CD4-positive, alpha-beta T cell treated with Interleukin-17A for 1 hour (primary cell): ENCODE results near the gene NQO2.

Experiments used
- DNase-seq: peaks from one replicate; pipeline ENCODE4 v3.0.0-alpha.2; 2020

NQO2 gene, protein sequence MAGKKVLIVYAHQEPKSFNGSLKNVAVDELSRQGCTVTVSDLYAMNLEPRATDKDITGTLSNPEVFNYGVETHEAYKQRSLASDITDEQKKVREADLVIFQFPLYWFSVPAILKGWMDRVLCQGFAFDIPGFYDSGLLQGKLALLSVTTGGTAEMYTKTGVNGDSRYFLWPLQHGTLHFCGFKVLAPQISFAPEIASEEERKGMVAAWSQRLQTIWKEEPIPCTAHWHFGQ

DNA sequence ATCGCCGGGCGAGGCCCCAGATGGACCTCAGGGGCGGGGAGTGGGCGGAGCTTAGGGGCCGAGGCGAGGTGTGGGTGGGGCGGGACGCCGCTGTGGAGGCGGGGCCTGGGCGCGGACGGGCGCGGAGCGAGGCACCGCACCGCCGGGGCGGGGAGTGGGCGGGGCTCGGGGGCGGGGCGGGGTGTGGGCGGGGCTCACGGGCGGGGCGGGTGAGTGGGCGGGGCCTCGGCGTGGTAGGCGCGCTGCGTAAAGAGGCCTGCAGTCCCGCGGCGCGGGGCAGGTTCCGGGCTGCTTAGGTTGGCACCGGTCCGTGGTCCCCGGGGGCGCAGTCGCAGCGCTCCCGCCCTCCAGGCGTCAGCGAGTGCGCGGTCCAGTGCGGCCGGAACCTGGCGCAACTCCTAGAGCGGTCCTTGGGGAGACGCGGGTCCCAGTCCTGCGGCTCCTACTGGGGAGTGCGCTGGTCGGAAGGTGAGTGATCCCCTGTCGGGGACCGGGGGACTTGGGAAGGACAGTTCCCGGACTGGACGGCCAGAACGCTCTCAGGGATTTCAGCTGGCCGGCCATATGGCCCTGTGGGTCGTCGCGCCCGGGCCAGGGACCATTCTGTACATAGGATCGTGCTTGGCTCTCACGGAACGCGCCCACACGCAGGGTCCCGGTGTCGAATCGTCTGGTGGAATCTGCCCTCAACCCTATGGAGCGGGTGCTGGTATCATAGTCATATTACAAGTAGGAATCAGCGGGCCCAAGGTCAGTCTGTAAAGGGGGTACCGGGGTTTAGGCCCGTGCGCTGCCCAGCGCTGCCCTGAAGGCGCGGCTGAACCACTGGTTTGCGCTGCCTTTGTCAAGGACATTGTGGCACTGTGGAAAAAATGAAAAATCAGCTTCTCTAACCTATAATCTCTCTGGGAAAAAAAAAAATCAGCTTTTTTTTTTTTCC is at the start of gene NQO2:
Gene NQO2 (plus strand): TSS at position 277 of the 940 bp plus-strand sequence. CDS start 6,659 bp downstream, outside the sequence.
- DNase-seq: peak; percentile 91

DNA sequence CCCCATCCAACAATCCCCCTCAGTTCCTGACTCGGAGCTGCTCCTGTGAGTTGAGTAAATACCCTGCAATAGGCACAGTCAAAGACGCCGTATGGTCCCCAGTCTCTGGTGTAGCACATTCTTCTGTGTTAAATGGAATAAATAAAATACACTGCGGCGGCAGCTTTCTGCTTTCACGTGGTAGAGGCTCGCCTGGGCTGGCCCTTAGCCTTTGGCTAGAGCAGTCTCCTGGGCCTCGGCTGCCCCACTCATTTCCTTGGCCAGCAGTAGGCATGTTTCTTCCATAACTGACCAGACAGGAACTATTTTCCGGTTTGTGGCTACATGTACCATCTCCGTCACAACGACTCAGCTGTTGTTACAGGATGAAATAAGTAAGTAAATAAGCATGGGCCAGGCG is 49.0 kb upstream of the NQO2 start:
- DNase-seq: no peak

DNA sequence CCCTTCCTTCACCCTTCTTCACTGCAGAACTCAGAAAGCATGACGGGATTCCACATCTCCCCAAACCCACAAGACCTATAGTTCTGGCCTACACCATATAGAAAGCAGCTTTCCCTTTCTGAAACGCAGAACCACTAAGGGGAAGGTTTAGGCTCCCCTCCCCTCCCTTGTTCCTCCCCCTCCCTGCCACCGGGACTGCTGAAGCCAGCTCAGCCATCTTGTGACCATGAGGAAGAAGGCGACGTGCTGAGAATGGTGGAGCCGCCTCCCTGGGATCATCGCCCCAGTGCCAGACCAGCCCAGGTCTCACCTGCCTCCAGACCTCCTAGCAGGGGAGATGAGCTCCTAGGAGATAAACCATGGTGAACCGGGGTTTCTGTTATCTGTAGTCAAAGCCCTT is 48.0 kb upstream of the NQO2 start:
- peak; percentile 24 for DNase-seq

DNA sequence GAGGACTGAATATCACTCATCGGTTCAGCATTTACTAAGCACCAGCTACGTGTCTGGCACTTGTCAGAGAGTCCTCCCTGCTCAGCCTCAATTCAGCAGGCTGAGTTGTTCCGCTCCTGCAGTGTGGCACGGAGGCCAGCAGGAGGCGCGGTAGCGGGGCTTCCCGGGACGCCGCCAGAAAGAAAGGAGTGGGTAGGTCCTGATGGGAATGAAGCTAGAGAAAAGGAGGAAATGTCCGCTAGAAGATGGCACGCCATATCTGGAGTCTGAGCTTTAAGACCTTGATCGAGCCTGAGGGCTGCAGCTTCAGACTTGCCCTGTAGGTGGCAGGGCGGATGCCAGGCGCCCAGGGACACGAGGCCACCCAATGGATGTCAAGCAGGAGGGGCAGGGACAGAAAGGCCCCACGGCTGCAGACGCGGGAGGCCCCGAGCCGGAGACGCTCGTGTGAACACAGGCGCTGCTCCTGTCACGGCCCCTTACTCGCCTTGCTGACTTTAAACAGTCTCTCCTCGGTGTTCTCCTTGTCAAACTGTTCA is 47.1 kb upstream of the NQO2 start:
- DNase-seq: peak; percentile 76

DNA sequence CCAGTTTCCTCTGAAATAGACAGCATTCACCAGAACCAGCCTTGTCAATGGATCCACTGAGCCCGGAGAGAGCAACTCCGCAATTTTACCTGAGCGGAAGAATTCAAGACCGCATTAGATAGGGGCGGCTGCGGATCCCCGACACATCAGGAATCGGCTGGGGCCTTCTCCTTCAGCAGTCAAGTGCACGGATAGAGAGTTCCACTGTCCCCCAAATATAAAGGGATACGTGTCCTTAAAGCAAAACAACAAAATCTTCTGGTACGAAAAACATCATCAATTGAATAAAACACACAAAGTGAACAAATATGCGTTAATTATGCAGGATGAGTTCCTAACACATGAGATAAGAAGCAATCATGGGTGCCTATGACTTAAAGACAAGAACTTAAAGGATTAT is 46.6 kb upstream of the NQO2 start:
- no peak for DNase-seq

DNA sequence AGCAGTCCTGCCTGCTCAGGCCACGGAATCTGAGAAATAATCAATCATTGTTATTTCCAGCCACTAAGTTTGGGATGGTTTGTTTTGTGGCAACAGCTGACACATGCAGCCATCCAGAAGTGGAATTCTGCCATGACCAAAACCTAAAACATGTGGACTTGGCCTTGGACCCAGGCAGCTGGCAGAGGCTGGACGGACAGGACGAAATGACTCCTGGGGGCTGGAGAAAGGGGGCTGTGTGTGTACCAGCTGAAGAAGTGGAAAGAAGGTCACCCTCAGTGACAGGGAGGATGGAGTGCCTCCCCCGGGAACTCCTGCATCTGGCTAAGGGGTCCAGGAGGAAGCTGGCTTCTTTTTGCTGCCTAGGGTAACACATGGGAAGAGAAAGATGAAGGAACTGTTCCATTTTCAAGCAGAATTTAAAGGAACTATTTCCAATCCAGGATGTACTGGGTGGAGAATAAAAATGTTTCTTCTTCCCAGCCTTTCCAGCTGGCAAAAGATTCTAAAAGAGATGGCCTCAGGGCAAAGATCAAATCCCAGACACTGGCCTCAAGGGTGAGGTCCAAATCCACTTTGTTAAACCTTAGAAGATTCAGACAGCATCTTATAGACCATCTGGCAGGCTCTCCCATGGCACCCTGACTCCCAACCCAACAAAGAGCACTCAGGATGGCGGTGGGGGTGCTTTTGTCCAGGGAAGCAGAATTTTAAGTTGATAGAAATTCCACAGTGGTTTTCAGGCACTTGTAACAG is 42.6 kb upstream of the NQO2 start:
- DNase-seq: no peak

DNA sequence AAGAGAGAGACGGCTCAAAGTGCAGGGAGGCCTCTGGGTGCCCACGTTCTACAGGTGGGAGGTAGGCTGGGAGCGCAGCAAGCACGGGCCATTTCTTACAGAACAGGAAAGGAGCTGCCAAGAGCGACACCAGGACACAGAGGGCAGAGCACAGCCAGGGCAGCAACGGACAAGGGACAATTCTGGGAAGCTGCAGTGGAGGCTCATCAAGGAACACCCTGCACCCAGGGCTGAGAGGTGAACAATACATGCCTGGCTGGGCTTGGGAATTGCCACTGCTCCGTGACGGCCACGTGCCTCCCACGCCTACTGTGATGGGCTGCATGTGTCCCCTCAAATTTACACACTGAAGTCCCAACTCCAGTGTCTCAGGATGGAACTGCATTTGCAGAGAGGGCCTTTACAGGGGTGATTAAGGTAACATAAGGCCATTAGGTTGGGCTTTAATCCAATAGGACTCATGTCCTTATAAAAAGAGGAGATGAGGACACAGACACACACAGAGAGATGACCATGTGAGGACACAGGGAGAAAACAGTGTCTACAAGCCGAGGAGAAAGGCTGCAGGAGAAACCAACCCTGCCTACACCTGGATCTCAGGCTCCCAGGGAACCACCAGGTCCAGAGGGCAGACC is 41.9 kb upstream of the NQO2 start:
- DNase-seq: no peak

DNA sequence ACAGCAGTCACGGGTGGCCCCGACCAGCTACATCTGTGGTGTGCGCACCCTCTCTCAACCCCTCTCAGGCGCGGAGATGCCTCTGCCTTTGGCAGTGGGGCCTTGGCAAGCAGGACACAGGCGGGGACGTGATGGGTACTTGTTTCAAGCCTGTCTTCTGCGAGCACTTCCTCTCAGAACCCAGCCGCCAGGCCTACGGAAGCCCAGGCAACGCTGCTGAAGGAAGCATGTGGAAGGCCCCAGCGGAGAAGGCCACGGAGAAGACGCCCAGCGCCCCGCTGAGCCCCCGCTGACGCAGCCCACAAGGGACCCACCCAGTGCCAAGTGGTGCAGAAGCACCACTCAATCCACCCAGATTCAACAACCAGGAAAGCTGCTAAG is 41.4 kb upstream of the NQO2 start:
- DNase-seq: no peak

DNA sequence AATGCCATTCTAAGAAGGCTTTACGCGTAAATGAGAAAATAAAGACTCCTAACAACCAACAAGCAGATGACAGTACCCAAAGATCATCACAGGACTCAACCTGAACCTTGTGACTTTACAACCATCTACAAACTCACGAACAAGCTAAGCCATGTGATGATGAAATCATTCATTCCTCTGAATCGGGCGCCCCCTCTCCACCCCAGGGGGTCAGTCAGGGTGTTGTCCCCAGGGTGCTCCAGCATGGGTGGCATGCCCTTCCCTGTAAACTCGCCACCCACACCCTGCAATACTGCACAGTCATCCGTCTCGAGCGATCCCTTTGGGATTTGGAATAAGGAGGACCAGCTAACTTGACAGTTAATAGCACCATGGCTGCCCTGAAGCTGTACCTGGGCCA is 40.9 kb upstream of the NQO2 start:
- DNase-seq: no peak

DNA sequence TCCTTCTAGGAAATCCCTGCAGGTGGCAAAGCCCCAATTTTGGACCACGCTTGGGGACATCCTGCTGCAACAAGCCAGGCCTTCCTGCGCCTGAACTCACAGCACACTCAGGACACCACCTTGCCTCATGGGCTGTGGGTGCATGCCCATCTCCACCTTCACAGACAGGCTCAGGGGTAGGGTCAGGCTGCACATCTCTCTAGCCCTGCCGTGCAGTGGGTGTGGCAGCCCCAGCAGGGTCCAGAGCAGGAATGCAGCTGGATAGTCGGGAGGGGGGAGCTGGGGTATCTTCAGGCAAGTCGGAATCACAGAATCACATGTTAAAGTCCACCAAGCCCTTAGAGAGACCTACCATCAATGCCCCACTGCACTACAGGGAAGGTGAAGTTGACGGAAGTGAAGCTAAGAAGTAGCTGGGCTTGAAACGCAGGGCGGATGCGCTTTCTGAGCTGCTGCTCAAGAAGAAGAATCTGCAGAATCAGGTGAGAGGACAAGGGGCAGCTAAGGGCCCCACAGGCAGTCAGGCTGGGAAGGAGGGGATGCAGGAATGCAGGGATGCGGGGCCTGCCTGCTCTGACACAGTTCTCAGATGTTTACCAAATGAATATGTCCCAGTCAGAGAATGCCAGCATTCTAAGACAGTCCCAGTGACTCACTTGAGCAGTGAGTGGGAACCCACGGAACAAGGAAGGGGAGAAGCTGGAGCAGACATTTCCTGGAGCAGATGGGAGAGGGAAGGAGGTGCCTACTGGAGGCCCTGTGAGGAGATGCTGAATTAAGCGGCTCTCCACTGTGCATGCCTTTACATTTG is 39.6 kb upstream of the NQO2 start:
- DNase-seq: no peak

DNA sequence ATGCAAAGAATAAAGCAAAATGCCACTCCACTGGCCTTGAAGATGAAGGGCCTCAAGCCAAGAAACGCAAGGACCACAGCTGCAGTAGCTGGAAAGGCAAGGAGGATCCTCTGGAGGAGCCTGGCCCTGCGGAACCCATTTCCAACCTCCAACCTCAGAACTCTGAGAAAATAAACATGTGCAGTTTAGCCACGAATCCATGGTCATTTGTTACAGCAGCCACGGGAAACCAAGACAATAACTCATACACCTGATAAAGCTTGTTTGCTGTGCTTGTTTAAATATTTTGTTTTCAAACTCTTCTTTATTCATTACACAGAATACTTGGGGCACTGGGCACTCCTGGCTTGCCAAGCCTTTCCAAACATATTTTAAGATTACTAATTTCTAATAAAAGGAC is 38.8 kb upstream of the NQO2 start:
- DNase-seq: no peak

DNA sequence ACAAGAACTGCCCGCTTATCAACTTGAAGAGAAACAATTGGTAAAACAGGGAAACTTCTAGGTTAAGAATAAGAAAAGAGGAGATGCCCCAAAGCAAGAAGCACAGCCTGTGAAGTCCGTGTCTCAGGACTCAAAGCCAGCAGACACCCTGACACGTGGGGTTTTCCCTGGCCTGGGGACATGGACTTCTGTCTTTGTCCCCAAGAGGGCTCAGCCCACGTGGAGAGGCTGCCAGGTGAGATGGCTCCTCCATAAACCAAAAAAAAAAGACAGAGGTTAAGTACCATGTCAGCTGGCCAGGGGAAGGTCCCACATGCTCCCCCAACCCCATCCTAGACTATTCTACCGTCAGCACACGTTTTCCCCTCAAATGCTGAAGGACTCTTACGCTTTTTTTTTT is 38.2 kb upstream of the NQO2 start:
- no peak for DNase-seq

DNA sequence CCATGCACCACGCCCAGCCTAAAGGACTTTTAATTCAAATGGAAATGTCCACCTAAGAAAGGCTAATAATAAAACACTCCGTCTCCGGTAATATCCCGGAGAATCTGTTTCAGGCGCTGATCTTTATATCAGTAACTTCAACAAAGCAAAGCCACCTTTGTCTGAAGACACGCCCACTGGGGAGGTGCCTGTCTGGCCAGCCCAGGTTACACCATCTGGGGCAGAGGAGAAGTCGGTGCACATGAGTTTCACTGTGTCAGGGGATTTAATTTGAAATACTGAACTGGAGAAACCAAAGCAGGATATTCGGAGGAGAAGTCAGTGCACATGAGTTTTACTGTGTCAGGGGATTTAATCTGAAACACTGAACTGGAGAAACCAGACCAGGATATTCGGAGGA is 37.7 kb upstream of the NQO2 start:
- DNase-seq: no peak

DNA sequence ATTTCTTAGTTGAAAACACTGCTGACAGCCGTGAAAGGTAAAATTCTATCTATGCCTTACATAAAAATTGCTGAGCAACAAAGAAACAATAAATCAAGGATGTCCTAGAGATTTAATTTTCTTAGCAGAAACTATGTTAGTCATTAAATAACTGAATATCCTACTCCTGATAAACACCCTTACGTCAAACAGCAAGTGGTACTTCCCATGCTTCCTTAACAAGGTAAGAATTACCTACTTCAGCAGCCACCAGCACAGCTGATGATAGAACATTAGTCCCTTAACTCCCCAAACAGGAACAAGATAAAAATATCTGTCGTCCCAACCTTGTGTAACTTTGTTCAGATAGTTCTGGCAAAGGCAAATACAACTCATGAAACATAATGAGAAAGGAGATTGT is 37.1 kb upstream of the NQO2 start:
- no peak for DNase-seq

DNA sequence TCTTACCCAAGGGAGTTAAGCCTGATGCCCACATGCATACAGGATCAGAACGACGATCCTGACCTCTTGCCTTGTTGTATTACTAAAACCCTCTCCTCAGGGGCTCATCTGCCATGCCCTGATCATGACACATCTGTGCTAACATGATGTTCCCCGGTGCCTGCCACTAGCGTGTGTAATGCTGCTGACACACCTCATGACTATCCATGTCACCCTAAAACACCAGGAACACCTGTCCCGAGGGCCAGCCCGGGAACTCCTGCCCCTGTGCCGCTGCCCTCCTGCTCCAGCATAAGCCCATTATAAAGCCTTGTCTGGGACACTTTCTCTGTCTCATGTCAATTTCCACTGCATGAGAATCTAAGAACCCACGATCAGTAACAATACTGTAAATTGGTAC is 35.9 kb upstream of the NQO2 start:
- no peak for DNase-seq

DNA sequence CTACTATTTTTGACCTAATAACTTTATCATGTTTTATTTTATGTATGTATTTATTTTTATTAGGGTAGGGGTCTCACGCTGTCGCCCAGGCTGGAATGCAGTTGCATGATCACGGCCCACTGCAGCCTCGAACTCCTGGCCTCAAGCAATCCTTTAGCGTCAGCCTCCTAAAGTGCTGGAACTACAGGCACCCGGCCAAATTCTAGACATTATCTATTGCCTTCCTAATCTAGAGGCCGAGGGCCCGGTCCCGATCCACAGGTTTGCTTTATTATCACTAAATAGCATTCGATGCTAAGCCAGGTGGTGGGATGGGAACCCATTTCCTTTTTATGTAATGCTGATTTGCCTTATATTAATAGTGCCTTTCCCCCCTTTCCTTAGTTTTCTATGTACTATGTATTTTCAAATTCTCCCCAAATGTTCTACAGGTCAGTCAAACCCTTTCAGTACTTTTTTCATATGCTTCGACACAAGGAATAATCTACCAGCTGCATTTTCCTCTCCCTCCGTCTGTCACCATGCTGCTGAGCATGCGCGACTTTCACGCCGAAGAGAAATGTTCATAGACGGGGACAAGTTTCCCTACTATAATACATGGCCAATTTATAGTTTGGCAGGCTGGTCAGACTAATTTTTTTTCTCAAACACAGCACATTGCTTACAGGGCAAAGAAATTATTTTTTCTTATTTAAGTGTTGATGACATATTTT is 34.7 kb upstream of the NQO2 start:
- DNase-seq: no peak

DNA sequence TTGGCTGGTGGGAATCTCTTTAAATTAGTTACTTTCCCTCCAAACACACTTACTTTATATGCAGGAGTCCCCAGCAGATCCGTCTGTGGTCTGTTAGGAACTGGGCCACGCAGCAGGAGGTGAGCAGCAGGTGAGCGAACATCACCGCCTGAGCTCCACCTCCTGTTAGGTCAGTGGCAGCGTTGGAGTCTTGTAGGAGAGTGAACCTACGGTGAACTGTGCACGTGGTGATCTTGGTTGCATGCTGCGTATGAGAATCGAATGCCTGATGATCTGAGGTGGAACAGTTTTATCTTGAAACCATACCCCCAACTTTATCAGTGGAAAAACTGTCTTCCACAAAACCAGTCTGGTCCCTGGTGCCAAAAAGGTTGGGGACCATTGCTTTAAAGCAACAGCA is 33.3 kb upstream of the NQO2 start:
- no peak for DNase-seq

DNA sequence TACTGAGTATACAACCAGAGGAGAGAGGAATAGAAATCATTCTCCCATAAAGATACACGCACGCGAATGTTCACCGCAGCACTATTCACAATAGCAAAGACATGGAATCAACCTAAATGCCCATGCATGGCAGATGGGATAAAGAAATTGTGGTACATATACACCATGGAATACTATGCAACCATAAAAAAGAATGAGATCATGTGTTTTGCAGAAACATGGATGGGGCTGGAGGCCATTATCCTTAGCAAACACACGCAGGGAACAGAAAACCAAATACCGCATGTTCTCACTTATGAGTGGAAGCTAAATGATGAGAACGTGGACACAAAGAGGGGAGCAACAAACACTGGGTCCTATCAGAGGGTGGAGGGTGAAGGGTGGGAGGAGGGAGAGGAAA is 31.8 kb upstream of the NQO2 start:
- no peak for DNase-seq

DNA sequence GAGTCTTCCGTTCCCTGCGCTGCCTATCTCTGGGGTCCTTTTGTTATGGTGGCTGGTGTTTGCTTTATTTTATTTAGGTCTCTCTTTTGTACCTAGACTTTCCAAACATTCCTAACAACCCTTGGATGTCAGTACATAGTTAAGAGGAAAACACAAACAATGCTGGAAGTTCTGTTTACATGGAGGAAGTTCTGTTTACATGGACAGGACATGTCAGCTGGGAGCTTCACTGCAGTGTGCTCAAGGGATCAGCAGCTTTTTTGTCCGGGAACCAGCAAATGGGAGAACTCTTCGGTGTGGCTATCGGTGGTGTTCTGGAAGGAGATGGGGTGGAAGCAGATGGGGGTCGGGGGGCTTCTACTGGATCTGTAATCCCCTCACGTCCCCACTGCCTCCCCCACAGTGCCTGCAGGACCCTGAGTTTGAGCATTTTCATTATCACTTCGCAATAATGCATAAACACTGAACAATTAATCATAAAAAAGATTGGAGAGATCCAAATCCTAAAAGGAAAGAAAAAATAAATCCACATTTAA is 31.0 kb upstream of the NQO2 start:
- DNase-seq: no peak

DNA sequence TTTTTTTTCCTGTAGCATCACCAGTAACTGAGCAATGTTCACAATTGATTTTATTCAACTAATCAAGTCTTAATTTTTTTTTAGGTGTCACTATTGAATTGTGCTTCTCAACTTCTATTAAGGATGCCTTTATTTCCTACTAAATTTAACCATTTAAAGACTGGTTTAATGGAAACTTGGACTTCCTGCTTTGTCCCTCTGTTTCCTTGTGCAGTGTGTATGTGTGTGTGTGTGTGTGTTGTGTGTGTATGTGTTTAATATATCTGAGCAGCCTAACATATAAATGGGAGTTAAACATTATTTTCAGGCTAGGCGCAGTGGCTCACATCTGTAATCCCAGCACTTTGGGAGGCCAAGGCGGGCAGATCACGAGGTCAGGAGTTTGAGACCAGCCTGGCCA is 30.1 kb upstream of the NQO2 start:
- no peak for DNase-seq

DNA sequence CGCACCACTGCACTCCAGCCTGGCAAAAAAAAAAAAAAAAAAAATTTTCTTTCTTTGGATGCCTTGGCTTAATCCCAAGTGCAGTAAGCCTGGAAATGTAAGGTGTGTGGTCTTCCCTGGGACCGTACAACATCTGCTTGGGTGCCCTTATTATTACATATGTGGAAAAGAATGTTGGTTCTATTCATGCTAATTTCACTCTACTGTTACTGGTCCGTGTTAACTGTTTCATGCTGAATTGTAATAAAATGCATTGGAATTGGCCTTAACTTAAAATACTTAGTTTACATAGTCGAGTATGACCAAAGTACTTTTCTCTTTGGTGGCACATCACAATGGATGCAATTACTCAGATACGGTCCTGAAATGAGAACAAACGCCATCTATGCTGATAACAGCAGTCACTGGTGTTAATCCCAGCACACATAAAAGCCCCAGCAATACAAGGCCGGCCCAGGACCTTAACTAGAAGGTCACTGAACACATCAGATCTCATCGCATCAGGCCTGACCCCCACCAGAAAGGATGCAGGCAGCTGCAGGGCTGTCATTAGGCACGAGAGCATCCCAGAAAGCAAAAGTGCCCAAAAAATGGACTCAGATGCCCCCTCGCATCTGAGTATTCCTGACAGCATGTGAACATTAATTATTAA is 29.5 kb upstream of the NQO2 start:
- DNase-seq: no peak
